ENCODE data around the gene HOXC11. TPM values are rescaled to one million over a fixed set of nuclear protein-coding genes. Genes with fewer than 3 reads are reported as not detected.

The HOXC11 gene
- total RNA-seq, 2 donors from 2014 or later: not detected

GRCh38 chr12:53955036-53955775 is 17.7 kb upstream of the HOXC11 start:
- H3K27me3 ChIP-seq: peaks cover 97% of the 10 kb centered on the region
- no peak for TF ChIP-seq CTCF (IDR thresholded peaks at IDR 0.05)
- no peak overlapping the region for H3K9ac ChIP-seq (ENCODE audit: low read depth in 2 of 2, low read length in 2 of 2)
- H3K9me3 ChIP-seq: no peaks in the 10 kb centered on the region
- intact Hi-C loops (cut with DNase I): no loop called here
- H3K27ac ChIP-seq: no peak overlapping the region
- H3K4me1 ChIP-seq: no peaks in the 10 kb centered on the region
- DNase-seq: no peak
- no peak overlapping the region for H3K4me3 ChIP-seq
- no peaks in the 10 kb centered on the region for H3K36me3 ChIP-seq

DNA sequence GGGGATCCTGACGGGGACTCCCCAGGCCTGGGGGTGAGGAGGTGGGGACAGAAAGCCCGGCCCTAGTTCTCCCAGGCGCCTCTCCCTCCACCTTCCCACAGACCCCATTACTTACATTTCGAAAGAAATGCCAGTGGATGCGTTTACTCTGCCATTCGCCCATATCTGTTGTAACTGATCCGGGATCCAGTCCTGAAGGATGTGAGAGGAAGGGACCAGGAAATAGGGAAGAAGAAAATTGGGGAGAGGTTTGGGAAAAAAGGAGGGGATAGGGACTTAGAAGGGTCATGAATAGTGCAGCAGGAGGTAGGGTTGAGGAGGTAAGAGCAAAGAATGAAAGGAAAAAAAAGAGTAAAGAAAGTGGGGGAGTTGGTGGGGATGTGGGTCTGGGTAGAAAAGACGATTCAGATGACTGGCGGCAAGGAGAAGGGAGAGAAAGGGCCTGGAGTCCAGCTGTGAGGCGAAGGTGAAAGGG is 17.1 kb upstream of the HOXC11 start:
- no peaks in the 10 kb centered on the region for H3K36me3 ChIP-seq
- TF ChIP-seq CTCF (IDR thresholded peaks at IDR 0.05): no peak
- no peak overlapping the region for H3K4me3 ChIP-seq
- no peak for DNase-seq
- H3K9me3 ChIP-seq: no peaks in the 10 kb centered on the region
- peaks cover 97% of the 10 kb centered on the region for H3K27me3 ChIP-seq
- intact Hi-C loops (cut with DNase I): no loop called here
- no peaks in the 10 kb centered on the region for H3K4me1 ChIP-seq
- H3K9ac ChIP-seq (ENCODE audit: low read depth in 2 of 2, low read length in 2 of 2): no peak overlapping the region
- no peak overlapping the region for H3K27ac ChIP-seq

- DNase-seq: no peak
- intact Hi-C loops (cut with DNase I): no loop called here
- H3K4me3 ChIP-seq: no peak overlapping the region
- no peak for TF ChIP-seq CTCF (IDR thresholded peaks at IDR 0.05)
- H3K27ac ChIP-seq: no peak overlapping the region
- H3K27me3 ChIP-seq: peaks cover 97% of the 10 kb centered on the region
- H3K4me1 ChIP-seq: no peaks in the 10 kb centered on the region
- H3K9ac ChIP-seq (ENCODE audit: low read depth in 2 of 2, low read length in 2 of 2): no peak overlapping the region
- H3K9me3 ChIP-seq: no peaks in the 10 kb centered on the region
- H3K36me3 ChIP-seq: no peaks in the 10 kb centered on the region
These were observed 16.6 kb upstream of the HOXC11 start for GRCh38 chr12:53956251-53956887.

- TF ChIP-seq CTCF (IDR thresholded peaks at IDR 0.05): no peak
- H3K36me3 ChIP-seq: no peaks in the 10 kb centered on the region
- no peaks in the 10 kb centered on the region for H3K4me1 ChIP-seq
- peaks cover 97% of the 10 kb centered on the region for H3K27me3 ChIP-seq
- intact Hi-C loops (cut with DNase I): no loop called here
- H3K4me3 ChIP-seq: no peak overlapping the region
- no peak overlapping the region for H3K27ac ChIP-seq
- DNase-seq: no peak
- no peak overlapping the region for H3K9ac ChIP-seq (ENCODE audit: low read depth in 2 of 2, low read length in 2 of 2)
- H3K9me3 ChIP-seq: no peaks in the 10 kb centered on the region
These were observed 15.9 kb upstream of the HOXC11 start for GRCh38 chr12:53956914-53957536.

DNA sequence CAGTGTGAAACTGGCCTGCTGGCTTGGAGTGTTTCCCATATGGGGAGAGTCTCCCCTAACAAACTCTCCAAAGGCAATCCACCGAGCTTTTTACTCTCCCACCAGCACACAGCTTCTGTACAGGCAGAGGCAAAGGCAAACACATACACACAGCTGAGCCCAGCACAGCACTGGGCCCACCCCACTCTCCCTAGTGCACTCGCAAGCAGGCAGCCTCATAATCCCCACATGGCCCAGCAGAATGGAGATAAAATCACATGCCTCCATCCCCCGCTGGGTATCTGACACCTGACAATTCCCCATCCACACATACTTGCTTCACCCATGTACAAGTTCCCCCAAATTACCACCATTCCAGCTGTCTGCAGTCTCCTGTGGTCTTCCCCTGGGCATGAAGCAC is 14.8 kb upstream of the HOXC11 start:
- TF ChIP-seq CTCF (IDR thresholded peaks at IDR 0.05): no peak
- Histone ChIP-seq H3K9ac (ENCODE audit: low read depth in 2 of 2, low read length in 2 of 2) (no peak overlapping the region), H3K9me3 (no peaks in the 10 kb centered on the region), H3K4me1 (no peaks in the 10 kb centered on the region), H3K27ac (no peak overlapping the region), H3K27me3 (peaks cover 97% of the 10 kb centered on the region), H3K4me3 (no peak overlapping the region), H3K36me3 (no peaks in the 10 kb centered on the region)
- intact Hi-C loops (cut with DNase I): no loop called here
- no peak for DNase-seq
